Body of pancreas (tissue), 4 donors: Measurements from ENCODE around the gene PLXDC2.

Experiments
- CTCF ChIP-seq, 7 experiments: fragments of 450-650 bp in 4 of 7; fragments of 200-600 bp in 3 of 7; sonication (generic) in 3 of 7; IDR thresholded peaks; one replicate each; pipeline ENCODE4 v1.5.1; 2016 to 2019; ENCODE audit warnings: antibody characterized with exemption in 7 of 7
- POLR2A ChIP-seq, 3 donors: fragments of 450-650 bp; IDR thresholded peaks; one replicate each; pipeline ENCODE4 v1.6.1; 2016; ENCODE audit warnings: antibody characterized with exemption in 3 of 3, mild to moderate bottlenecking in 2 of 3

GRCh38 chr10:19954601-19955000, 138.4 kb downstream of the PLXDC2 start:
- TF ChIP-seq CTCF (IDR thresholded peaks at IDR 0.05) (no peak), POLR2A (IDR thresholded peaks at IDR 0.05) (no peak)
